Measurements from ENCODE around the gene GBP3.
A peak's percentile ranks its signal among the peaks of the same experiment; 100 is the strongest.
"Not testable (repeated sequence)": the region's sequence is repeated elsewhere in the genome, so short reads cannot be mapped to it uniquely, and the experiment has no call there.

GBP3 gene

DNA sequence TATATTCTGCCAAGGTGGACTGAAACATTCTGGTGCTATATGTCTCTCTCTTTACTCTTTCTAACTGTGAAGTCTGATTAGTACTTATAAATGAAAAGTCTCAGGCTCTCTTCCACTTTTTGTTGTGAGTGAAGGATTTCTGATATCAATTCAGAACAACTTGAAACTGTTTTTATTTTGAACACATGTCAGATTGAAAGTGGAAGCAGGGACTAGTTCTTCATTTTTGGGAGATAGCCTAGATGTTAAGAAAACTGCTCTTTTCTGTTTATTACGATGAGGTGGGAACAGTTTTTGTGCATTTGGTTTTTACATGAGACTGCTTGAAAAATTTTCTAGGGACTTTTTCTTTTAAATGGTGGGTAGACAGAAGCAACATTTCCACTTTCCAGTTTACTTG, 14.5 kb upstream of the GBP3 start:
- H3K4me3 ChIP-seq (ENCODE audit: control insufficient read depth, low read depth, low read length): no peak overlapping the region
- TF ChIP-seq CTCF (conservative IDR thresholded peaks at IDR 0.05; ENCODE audit: control insufficient read depth, insufficient read depth, low read depth, low read length): no peak
- DNase-seq (ENCODE audit: low read depth): no peak

GRCh38 chr1:89035080-89035479, 12.4 kb upstream of the GBP3 start:
- H3K4me3 ChIP-seq (ENCODE audit: control insufficient read depth, low read depth, low read length): no peak overlapping the region
- TF ChIP-seq CTCF (conservative IDR thresholded peaks at IDR 0.05; ENCODE audit: control insufficient read depth, insufficient read depth, low read depth, low read length): no peak
- DNase-seq (ENCODE audit: low read depth): no peak

- not testable (repeated sequence) for H3K4me3 ChIP-seq (ENCODE audit: control insufficient read depth, low read depth, low read length); DNase-seq (ENCODE audit: low read depth)
Observed at GRCh38 chr1:89034004-89034403, 11.3 kb upstream of the GBP3 start.

- DNase-seq (ENCODE audit: low read depth); H3K4me3 ChIP-seq (ENCODE audit: control insufficient read depth, low read depth, low read length): not testable (repeated sequence)
Observed at GRCh38 chr1:89029051-89029450, 6.4 kb upstream of the GBP3 start.

DNA sequence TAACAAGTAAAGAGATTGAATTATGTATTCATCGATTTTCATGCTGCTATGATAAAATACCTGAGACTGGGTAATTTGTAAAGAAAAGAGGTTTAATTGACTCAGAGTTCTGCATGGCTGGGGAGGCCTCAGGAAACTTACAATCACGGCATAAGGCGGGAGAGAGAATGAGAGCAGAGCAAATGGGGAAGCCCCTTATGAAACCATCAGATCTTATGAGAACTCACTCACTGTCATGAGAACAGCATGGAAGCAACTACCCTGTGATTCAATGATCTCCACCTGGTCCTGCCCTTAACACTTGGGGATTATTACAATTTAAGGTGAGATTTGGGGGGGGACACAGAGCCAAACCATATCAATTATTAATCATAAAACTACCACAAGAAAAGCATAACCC, 3.3 kb upstream of the GBP3 start:
- H3K4me3 ChIP-seq (ENCODE audit: control insufficient read depth, low read depth, low read length): no peak overlapping the region

GRCh38 chr1:89023026-89023425, 360 bp upstream of the GBP3 start:
- H3K4me3 ChIP-seq (ENCODE audit: control insufficient read depth, low read depth, low read length): peak overlapping the region; percentile 90
- DNase-seq (ENCODE audit: low read depth): no peak

More for the DNA sequence above, 3.3 kb upstream of the GBP3 start:
- no peak for DNase-seq (ENCODE audit: low read depth)
- no peak for TF ChIP-seq CTCF (conservative IDR thresholded peaks at IDR 0.05; ENCODE audit: control insufficient read depth, insufficient read depth, low read depth, low read length)

DNA sequence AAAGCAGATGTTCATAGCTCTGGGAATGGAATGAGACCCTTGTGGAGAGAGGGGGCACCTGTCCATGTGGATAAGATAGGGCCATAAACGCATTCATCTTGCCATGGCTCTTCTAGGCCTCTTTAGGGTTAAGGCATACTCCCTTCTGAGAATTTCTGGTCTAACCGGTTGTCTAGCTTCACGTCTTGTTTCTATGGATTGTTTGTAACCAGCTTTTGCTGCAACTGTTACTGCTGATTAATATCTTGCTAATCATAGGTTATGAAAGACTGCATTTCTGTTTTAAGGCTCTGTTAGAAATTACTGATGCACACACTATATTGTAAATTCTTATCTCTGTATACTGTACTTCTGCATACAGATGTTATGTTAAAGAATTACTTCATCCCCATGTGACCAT, 4.3 kb downstream of the GBP3 start:
- not testable (repeated sequence) for DNase-seq (ENCODE audit: low read depth); H3K4me3 ChIP-seq (ENCODE audit: control insufficient read depth, low read depth, low read length)

More at GRCh38 chr1:89023026-89023425, 360 bp upstream of the GBP3 start:
- no peak for TF ChIP-seq CTCF (conservative IDR thresholded peaks at IDR 0.05; ENCODE audit: control insufficient read depth, insufficient read depth, low read depth, low read length)

- TF ChIP-seq CTCF (conservative IDR thresholded peaks at IDR 0.05; ENCODE audit: control insufficient read depth, insufficient read depth, low read depth, low read length): no peak
Observed at GRCh38 chr1:89008511-89008910, 14.2 kb downstream of the GBP3 start.

More at GRCh38 chr1:89008511-89008910, 14.2 kb downstream of the GBP3 start:
- no peak overlapping the region for H3K4me3 ChIP-seq (ENCODE audit: control insufficient read depth, low read depth, low read length)
- DNase-seq (ENCODE audit: low read depth): no peak

All from fibroblast of mammary gland (primary cell).